Activated naive CD4-positive, alpha-beta T cell treated with anti-CD3 and anti-CD28 coated beads, Interleukin-2, amount 10 ng/mL, durations not matched to agents 7 days and 5 days (primary cell): ENCODE data around the gene FAM227B.

Experiments used
- CTCF ChIA-PET: fragments of 350-600 bp; sonication (Branson Sonifier 250); formaldehyde crosslinking; loops from one replicate; lab custom pipeline; 2021; ENCODE audit warnings: antibody characterized with exemption; lab: Charles Lee
- DNase-seq: peaks from one replicate; pipeline ENCODE4 v3.0.0-alpha.2; 2020
- H3K27ac Mint-ChIP-seq: one replicate; pipeline ENCODE4 v1.8.0; 2021; ENCODE audit warnings: mild to moderate bottlenecking, moderate library complexity, mixed read lengths
- H3K27me3 Mint-ChIP-seq: one replicate; pipeline ENCODE4 v1.8.0; 2021; ENCODE audit warnings: mild to moderate bottlenecking, mixed read lengths
- H3K36me3 Mint-ChIP-seq: one replicate; pipeline ENCODE4 v1.8.0; 2021; ENCODE audit warnings: mixed read lengths
- H3K4me1 Mint-ChIP-seq: one replicate; pipeline ENCODE4 v1.8.0; 2021; ENCODE audit warnings: mixed read lengths
- H3K4me3 Mint-ChIP-seq: one replicate; pipeline ENCODE4 v1.8.0; 2021; ENCODE audit warnings: mild to moderate bottlenecking, moderate library complexity, mixed read lengths
- H3K9me3 Mint-ChIP-seq: one replicate; pipeline ENCODE4 v1.8.0; 2021; ENCODE audit warnings: mixed read lengths

Gene FAM227B

DNA sequence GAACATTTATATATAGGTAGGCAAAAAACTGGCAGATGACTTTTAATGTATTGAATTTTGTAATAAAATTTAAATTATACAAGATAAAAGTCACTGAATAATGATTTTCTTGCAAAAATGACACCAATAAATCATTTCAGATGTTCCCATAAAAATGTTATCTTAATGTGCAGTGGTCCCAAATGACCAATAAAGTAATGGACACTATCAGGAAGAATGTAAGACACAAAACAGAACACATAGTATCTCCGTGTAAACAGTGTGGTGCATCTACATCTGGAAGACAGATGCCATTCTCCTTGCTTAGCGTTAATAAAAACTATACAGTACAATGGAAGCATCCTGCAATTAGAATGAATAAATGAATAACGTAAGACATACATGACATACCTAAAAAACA is 156.1 kb downstream of the FAM227B start:
- CTCF ChIA-PET = no interaction called here
- Mint-ChIP-seq H3K9me3 (no peaks in the 10 kb centered on the region), H3K4me1 (peaks cover 7% of the 10 kb centered on the region), H3K27ac (no peak overlapping the region), H3K27me3 (peaks cover 4% of the 10 kb centered on the region), H3K4me3 (no peak overlapping the region), H3K36me3 (no peaks in the 10 kb centered on the region)
- DNase-seq = no peak

DNA sequence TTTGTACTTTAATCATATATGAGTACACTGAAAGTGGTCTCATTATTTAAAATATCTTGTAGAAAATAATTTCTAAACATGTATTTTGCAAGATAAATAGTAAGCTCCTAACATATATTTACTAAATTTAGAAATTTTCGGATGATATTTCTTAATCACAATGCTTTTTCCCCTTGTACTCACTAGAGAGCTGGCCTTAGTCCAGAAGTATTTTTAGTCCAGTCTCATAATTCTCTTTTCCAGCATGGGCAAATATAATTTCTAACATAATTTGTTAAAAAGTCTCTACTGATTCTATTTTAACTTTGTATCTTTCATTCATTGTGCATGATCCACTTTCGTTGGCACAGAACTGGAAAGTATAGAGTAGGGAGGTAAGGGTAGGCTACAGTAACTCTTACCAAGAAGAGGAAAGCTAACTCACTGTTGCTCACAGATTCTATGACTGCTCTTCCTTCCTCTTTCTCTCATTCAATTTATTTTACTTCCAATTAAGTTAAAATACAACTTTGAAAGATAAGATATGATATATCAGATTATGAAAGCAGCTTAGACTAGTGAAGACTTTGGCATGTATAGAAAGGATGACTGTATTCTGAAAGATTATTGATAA is 158.3 kb downstream of the FAM227B start:
- H3K4me1 Mint-ChIP-seq = peaks cover 7% of the 10 kb centered on the region
- CTCF ChIA-PET = no interaction called here
- H3K4me3 Mint-ChIP-seq = no peak overlapping the region
- DNase-seq = no peak
- no peaks in the 10 kb centered on the region for H3K9me3 Mint-ChIP-seq
- H3K36me3 Mint-ChIP-seq = no peaks in the 10 kb centered on the region
- H3K27me3 Mint-ChIP-seq = peaks cover 4% of the 10 kb centered on the region
- H3K27ac Mint-ChIP-seq = no peak overlapping the region

DNA sequence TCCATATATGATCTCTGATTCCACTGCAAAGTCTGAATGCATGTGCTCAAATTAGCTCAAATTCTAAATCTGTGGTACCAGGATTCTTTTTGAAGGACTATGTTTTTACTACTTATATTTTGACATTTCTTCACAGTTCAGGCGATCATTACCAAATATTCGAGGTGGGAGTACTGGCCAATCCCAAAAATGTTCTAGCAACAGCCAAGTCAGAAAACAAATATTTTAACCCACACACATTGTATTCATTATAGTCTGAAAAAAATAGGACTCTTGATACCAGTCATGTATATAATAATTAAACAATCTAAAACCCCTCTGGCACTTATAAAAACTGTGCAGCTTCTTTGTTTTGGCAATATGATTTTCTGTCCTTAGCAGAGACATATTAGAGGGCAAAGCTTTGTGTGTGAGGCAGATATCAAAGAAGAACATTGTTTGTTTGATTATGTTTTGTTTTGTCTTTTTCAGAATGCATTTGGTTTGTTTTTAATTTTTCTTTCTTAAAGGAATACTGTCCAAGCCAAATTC is 160.1 kb downstream of the FAM227B start:
- CTCF ChIA-PET = no interaction called here
- H3K4me3 Mint-ChIP-seq = no peak overlapping the region
- H3K9me3 Mint-ChIP-seq = no peaks in the 10 kb centered on the region
- no peak overlapping the region for H3K27ac Mint-ChIP-seq
- no peaks in the 10 kb centered on the region for H3K36me3 Mint-ChIP-seq
- H3K4me1 Mint-ChIP-seq = no peaks in the 10 kb centered on the region
- no peak for DNase-seq
- H3K27me3 Mint-ChIP-seq = peaks cover 4% of the 10 kb centered on the region

DNA sequence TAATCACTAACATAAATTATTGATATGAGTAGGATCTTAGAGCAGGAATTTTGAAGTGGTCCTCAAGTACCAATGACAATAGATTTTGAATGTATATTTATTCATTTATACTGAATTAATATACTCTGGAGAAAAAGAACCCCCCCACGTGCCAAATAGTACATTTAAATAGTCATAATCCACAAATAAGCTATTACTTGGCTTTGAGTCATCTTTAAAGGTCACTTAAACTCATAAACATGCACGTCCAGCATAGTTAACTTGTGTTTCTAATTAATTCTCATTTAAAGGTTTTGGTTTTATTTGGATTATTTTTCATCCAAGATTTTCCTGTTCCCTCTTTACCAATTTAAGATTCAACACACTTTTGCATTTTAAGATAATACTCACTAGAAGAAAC is 162.5 kb downstream of the FAM227B start:
- peaks cover 4% of the 10 kb centered on the region for H3K27me3 Mint-ChIP-seq
- no peaks in the 10 kb centered on the region for H3K4me1 Mint-ChIP-seq
- no peaks in the 10 kb centered on the region for H3K36me3 Mint-ChIP-seq
- no peak overlapping the region for H3K4me3 Mint-ChIP-seq
- no peak for DNase-seq
- H3K9me3 Mint-ChIP-seq = no peaks in the 10 kb centered on the region
- CTCF ChIA-PET = interaction anchor here (0.9 kb wide), 1 partner anchor 12 kb away, joined by 3 read pairs; no protein-coding TSS in a partner anchor
- no peak overlapping the region for H3K27ac Mint-ChIP-seq

DNA sequence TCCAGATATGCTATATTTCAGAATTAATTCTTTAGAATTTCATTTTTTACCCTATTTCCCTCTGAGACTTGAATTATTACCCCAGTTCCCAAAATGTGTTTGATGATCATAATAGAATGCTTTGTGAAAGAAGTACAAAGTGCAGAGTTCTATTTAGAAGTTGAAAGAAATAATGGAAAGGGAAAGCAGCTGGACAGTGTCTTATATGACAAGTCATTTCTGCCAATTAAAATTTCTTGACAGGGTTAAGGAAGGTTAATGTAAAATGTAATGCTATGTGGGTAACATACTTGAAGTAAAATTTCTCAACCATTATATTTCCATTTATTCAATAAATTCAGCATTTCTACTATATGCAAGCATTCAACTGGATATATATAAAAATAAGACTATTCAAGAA is 164.5 kb downstream of the FAM227B start:
- CTCF ChIA-PET = no interaction called here
- Mint-ChIP-seq H3K27ac (no peak overlapping the region), H3K36me3 (no peaks in the 10 kb centered on the region), H3K9me3 (no peaks in the 10 kb centered on the region), H3K4me3 (no peak overlapping the region), H3K27me3 (peaks cover 4% of the 10 kb centered on the region), H3K4me1 (no peaks in the 10 kb centered on the region)
- no peak for DNase-seq

DNA sequence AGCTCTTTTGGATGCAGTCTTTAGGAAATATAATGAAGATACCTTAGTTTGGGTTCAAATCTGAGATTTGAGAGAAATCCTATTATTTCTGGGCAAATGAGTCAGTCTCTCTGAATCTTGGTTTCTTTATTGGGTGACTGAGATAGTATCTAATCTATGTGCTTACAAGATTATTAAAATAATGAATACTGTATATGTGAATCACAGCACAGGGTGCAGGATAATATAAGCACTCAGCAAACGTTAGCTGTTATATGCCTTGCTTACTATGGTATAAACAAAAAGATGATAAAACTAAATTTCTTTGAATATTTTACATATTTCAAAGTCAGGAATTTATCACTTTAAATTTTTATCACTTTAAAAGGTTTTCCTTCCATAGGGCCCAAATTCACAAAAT is 168.0 kb downstream of the FAM227B start:
- no peak overlapping the region for H3K27ac Mint-ChIP-seq
- no peak overlapping the region for H3K4me3 Mint-ChIP-seq
- DNase-seq = no peak
- peaks cover 4% of the 10 kb centered on the region for H3K27me3 Mint-ChIP-seq
- H3K9me3 Mint-ChIP-seq = no peaks in the 10 kb centered on the region
- no peaks in the 10 kb centered on the region for H3K36me3 Mint-ChIP-seq
- CTCF ChIA-PET = no interaction called here
- H3K4me1 Mint-ChIP-seq = no peaks in the 10 kb centered on the region

DNA sequence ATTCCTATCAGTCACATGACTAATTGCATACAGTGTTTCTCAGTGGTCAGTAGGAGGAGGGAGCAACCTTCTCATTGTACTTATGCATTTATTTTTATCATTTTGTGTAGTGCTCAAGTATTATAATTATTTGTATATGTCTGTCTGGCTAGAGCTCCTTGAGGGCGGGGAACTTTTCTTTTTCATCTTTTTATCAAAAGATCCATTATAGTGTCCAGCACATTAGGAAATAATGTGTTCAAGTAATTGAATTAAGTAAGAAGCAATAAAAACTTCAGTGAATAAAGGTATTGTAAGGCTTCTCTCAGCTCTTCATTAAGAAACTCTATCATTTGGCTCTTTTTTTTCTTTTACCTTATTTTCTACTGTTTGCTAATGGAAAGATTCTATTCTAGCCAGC is 178.8 kb downstream of the FAM227B start:
- DNase-seq = no peak
- no peak overlapping the region for H3K27ac Mint-ChIP-seq
- H3K4me3 Mint-ChIP-seq = no peak overlapping the region
- CTCF ChIA-PET = no interaction called here
- peaks cover 3% of the 10 kb centered on the region for H3K27me3 Mint-ChIP-seq
- H3K36me3 Mint-ChIP-seq = no peaks in the 10 kb centered on the region
- H3K9me3 Mint-ChIP-seq = no peaks in the 10 kb centered on the region
- no peaks in the 10 kb centered on the region for H3K4me1 Mint-ChIP-seq

DNA sequence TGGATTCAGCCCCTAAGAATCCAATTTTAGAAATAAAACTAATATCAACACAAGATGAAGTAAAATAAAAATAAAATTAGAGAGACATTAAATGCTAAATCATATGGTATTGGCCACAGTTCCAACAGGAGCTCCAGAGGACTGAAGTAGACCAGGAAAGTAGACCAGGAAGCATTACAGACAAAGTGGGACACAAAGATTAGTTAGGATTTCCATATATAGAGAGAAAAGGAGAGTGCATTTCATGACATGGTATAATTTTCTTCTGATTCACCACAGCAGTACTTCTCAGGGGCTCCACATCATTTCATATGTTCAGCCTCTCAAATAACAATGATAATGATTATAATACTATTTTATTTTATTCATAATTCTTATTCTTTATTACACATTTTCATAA is 179.3 kb downstream of the FAM227B start:
- CTCF ChIA-PET = no interaction called here
- no peaks in the 10 kb centered on the region for H3K4me1 Mint-ChIP-seq

DNA sequence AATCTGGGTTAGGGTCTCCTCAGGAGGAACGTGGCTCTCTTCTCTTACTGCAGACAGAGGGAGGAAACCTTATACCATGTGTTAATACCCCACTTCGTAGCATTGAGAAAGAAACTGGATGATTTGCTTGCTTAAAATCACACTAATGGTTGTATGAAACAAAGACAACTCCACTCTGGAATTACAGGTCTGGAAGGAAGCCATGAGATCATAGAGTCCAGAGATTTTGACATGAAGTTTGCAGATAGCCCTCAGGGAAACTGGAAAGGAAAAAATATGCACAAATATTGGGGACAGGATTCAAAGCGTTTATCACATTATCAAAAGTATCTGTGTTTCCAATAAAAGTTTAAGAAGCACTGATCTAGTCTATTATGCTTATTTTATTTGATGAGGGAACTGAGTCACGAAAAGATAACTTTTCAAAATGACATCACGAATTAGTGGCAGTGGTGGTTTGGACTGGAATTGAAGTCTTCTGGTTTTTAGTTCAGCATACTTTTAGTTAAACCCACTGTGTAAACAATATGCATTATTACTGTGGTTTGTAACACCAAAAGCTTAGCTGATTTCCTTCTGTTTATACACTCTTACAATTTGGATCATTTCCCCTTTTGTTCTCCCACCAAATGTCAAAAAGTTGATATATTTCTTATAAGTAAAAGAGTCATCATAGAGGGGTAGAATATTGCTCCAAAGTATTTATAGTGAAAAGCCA is 180.8 kb downstream of the FAM227B start:
- H3K4me1 Mint-ChIP-seq = no peaks in the 10 kb centered on the region
- no peaks in the 10 kb centered on the region for H3K9me3 Mint-ChIP-seq
- H3K27me3 Mint-ChIP-seq = no peaks in the 10 kb centered on the region
- H3K36me3 Mint-ChIP-seq = no peaks in the 10 kb centered on the region
- CTCF ChIA-PET = no interaction called here
- no peak overlapping the region for H3K4me3 Mint-ChIP-seq
- no peak for DNase-seq
- H3K27ac Mint-ChIP-seq = no peak overlapping the region

More for the DNA sequence above, 179.3 kb downstream of the FAM227B start:
- Mint-ChIP-seq H3K27me3 (peaks cover 2% of the 10 kb centered on the region), H3K4me3 (no peak overlapping the region), H3K36me3 (no peaks in the 10 kb centered on the region), H3K27ac (no peak overlapping the region), H3K9me3 (no peaks in the 10 kb centered on the region)
- no peak for DNase-seq

DNA sequence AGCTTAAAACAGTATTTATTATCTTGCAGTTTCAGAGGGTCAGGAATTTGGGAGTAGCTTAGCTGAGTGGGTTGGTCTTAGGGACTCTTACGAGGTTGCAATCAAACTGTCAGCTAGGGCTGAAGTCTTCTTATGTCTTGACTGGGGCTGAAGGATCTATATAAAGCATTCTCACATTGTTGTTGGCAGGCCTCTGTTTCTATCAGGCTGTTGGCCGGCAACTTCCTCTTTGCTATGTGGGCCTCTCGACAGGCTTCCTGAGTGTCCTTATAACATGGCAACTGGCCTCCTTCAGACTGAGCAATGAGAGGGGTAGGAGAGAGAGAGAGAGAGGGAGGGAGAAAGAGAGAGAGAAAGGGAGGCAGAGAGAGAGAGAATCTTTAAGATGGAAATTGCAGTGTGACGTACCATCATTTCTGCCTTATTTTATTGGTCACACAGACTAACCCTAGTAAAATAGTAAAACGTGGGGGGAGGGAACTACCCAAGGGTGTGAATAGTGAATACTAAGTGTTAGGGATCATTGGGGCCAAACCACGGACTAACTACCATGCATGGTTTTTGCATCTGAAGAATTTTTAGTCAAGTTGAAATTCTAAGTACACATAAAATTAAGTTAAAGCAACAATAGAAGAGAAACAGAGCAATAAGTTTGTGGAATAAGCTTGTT is 181.5 kb downstream of the FAM227B start:
- no peak for DNase-seq
- no peaks in the 10 kb centered on the region for H3K4me1 Mint-ChIP-seq
- H3K4me3 Mint-ChIP-seq = no peak overlapping the region
- CTCF ChIA-PET = no interaction called here
- no peaks in the 10 kb centered on the region for H3K36me3 Mint-ChIP-seq
- no peaks in the 10 kb centered on the region for H3K9me3 Mint-ChIP-seq
- H3K27me3 Mint-ChIP-seq = no peaks in the 10 kb centered on the region
- no peak overlapping the region for H3K27ac Mint-ChIP-seq

DNA sequence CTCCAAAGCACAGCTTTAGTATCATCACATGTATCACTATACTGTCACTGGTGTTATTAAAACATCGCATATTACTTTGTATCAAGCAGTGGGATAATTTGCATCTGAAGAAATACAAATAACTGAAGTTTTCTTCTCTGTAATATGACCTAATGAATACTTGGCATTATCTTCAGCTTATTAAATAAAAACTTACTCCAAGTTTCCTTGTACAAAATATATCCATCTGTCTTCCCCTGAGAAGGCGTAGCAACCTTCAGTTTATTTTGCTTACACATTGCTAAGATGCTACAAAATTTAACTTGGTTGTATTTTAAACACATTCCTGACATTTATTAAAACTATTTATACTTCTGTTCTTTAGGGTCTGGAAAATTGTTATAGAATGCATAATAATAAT is 183.9 kb downstream of the FAM227B start:
- Mint-ChIP-seq H3K36me3 (no peaks in the 10 kb centered on the region), H3K4me1 (no peaks in the 10 kb centered on the region), H3K4me3 (no peak overlapping the region), H3K9me3 (no peaks in the 10 kb centered on the region), H3K27ac (no peak overlapping the region), H3K27me3 (no peaks in the 10 kb centered on the region)
- DNase-seq = no peak
- CTCF ChIA-PET = no interaction called here

DNA sequence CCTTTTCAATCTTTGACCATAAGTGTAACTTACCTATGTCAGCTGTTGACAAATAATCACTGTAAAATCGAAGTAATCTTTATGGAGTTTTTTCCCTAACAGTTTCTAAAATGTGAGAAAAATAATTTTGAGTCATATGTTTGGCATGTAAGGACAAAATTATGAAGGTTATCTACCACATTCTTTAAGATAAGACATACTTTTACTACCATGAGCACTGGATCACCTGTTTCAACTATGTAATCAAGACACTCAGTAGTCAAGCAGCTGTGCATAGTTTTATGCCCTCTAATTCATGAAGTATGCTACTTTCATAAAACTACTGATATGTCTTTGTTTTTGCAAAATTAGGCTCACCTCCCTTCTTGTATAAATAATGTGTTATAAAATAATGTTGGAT is 185.4 kb downstream of the FAM227B start:
- DNase-seq = no peak
- H3K9me3 Mint-ChIP-seq = no peaks in the 10 kb centered on the region
- H3K4me1 Mint-ChIP-seq = no peaks in the 10 kb centered on the region
- CTCF ChIA-PET = no interaction called here
- no peaks in the 10 kb centered on the region for H3K27me3 Mint-ChIP-seq
- no peak overlapping the region for H3K4me3 Mint-ChIP-seq
- H3K36me3 Mint-ChIP-seq = no peaks in the 10 kb centered on the region
- no peak overlapping the region for H3K27ac Mint-ChIP-seq

DNA sequence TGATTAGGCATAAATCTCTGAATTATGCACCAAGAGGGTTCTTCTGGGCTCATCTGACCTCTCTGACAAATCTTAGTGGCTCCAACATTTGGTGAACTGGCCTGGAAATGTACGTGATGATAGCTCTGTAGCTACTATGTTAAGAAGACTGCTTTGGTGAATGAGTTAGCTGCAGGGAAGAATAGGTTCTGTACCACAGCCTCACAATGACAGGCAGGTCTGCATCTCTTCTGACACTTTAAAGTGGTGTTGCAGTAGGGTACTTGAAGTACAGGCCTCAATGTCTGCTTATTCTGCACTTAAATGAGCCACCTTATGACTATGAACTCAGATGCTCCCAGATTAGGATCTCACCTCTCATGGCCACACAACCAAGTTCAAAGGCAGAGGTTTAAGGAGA is 190.6 kb downstream of the FAM227B start:
- H3K4me3 Mint-ChIP-seq = no peak overlapping the region
- no peak overlapping the region for H3K27ac Mint-ChIP-seq
- no peaks in the 10 kb centered on the region for H3K36me3 Mint-ChIP-seq
- CTCF ChIA-PET = no interaction called here
- no peaks in the 10 kb centered on the region for H3K9me3 Mint-ChIP-seq
- no peak for DNase-seq
- H3K4me1 Mint-ChIP-seq = no peaks in the 10 kb centered on the region
- no peaks in the 10 kb centered on the region for H3K27me3 Mint-ChIP-seq

DNA sequence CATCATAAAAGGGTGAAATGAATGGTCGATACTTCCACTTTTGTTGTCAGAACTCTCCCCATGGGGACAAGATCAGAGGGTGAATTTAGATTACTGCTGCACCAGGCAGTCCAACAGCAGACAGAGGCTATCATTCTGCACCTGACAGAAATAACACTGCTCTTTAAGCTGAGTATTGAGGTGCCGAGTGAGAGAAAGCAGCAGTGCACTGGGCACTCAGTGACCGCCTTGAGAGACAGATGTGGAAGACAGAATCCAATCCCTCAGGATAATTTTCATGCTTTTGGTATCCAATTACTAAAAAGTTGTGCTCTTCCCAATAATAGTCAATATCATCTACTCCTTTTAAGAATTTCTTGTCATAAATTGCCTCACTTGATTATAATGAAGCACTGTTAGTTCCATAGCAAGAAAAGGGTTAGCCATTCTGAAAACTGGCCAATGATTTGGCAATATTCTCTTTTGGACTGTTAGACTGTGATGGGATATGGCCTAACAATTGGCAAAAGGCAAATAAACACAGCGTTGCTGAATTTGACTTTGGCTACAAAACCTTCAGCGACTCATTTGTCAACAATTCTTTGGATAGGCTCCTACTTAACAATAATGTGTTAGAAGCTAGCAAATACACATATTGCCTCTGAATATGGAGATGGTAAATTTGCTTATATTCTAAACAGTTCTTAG is 192.1 kb downstream of the FAM227B start:
- Mint-ChIP-seq H3K36me3 (no peaks in the 10 kb centered on the region), H3K9me3 (no peaks in the 10 kb centered on the region), H3K27me3 (no peaks in the 10 kb centered on the region), H3K4me1 (no peaks in the 10 kb centered on the region), H3K27ac (no peak overlapping the region), H3K4me3 (no peak overlapping the region)
- DNase-seq = no peak
- CTCF ChIA-PET = no interaction called here
